ENCODE measurements around the gene FLVCR2.

- TF ChIP-seq EZH2 (IDR thresholded peaks at IDR 0.05; ENCODE audit: low read length, missing control alignments) (no peak), CTCF (conservative IDR thresholded peaks at IDR 0.05 in 1 of 2, IDR thresholded peaks at IDR 0.05 in 1 of 2; ENCODE audit: low read depth in 1 of 2, low read length in 2 of 2) (no peak)
These were observed 49.0 kb downstream of the FLVCR2 start for GRCh38 chr14:75627406-75627805.

Data from fibroblast of lung (primary cell).